CD4-positive, CD25-positive, alpha-beta regulatory T cell (primary cell): ENCODE data around the gene MAN2B1. TPM values are rescaled to one million over a fixed set of nuclear protein-coding genes. Genes with fewer than 3 reads are reported as not detected.
"Not testable (repeated sequence)": the region's sequence is repeated elsewhere in the genome, so short reads cannot be mapped to it uniquely, and the experiment has no call there.

ENCODE experiments used
- ATAC-seq, 2 donors: fragments of 150-1000 bp; cut with Tn5 transposase; one replicate each; pipeline ENCODE4 v1.10.0; 2021; ENCODE audit warnings: low read depth in 2 of 2, moderate number of reproducible peaks in 2 of 2, moderate library complexity in 1 of 2
- DNase-seq, 3 donors: peaks; one replicate each; pipeline versions ENCODE4 v3.0.0 to v3.0.0-alpha.2; 2012 to 2022; ENCODE audit warnings: mixed read lengths in 1 of 3
- H3K27ac ChIP-seq: one replicate; pipeline ENCODE4 v1.7.0; 2013; ENCODE audit warnings: mild to moderate bottlenecking, low read length; ENCODE audit not compliant: insufficient read depth, poor library complexity, severe bottlenecking
- H3K27me3 ChIP-seq: one replicate; pipeline ENCODE4 v1.7.0; 2013; ENCODE audit warnings: low read length; ENCODE audit not compliant: control insufficient read depth, insufficient read depth
- H3K36me3 ChIP-seq: one replicate; pipeline ENCODE4 v1.7.0; 2013; ENCODE audit warnings: mild to moderate bottlenecking, low read length, moderate library complexity; ENCODE audit not compliant: control insufficient read depth, insufficient read depth
- H3K4me1 ChIP-seq: 2 replicates; pipeline ENCODE4 v1.7.0; 2013; ENCODE audit warnings: mild to moderate bottlenecking, low read length; ENCODE audit not compliant: insufficient read depth, control insufficient read depth, poor library complexity, severe bottlenecking
- H3K4me3 ChIP-seq: one replicate; pipeline ENCODE4 v1.7.0; 2013; ENCODE audit warnings: low read depth, mild to moderate bottlenecking, low read length, moderate library complexity
- H3K9me3 ChIP-seq, 2 experiments: 1 replicate in 1 of 2; 2 replicates in 1 of 2; pipeline ENCODE4 v1.7.0; 2013; ENCODE audit warnings: low read length in 2 of 2, mild to moderate bottlenecking in 1 of 2, moderate library complexity in 1 of 2; ENCODE audit not compliant: control insufficient read depth in 2 of 2
- H3K27ac Mint-ChIP-seq, 3 donors: one replicate each; pipeline ENCODE4 v1.8.0; 2020 to 2022; ENCODE audit warnings: mild to moderate bottlenecking in 3 of 3, mixed read lengths in 3 of 3, moderate library complexity in 2 of 3
- H3K27me3 Mint-ChIP-seq: one replicate; pipeline ENCODE4 v1.8.0; 2022; ENCODE audit warnings: mild to moderate bottlenecking, mixed read lengths
- H3K36me3 Mint-ChIP-seq: one replicate; pipeline ENCODE4 v1.8.0; 2020; ENCODE audit warnings: mixed read lengths
- H3K4me1 Mint-ChIP-seq, 4 donors: one replicate each; pipeline ENCODE4 v1.8.0; 2020 to 2022; ENCODE audit warnings: mixed read lengths in 4 of 4, mild to moderate bottlenecking in 1 of 4
- H3K4me3 Mint-ChIP-seq, 4 donors: one replicate each; pipeline ENCODE4 v1.8.0; 2020 to 2022; ENCODE audit warnings: mild to moderate bottlenecking in 4 of 4, mixed read lengths in 4 of 4, moderate library complexity in 3 of 4
- H3K9me3 Mint-ChIP-seq, 7 donors: one replicate each; pipeline ENCODE4 v1.8.0; 2020 to 2022; ENCODE audit warnings: mixed read lengths in 7 of 7, mild to moderate bottlenecking in 3 of 7, moderate library complexity in 2 of 7
- polyA plus RNA-seq, 4 donors: library from polyadenylated mRNA; unstranded; fragments of 300-500 nt; fragmentation: Illumina TruSeq; gene quantifications; one replicate each; pipeline ENCODE4 v1.2.3, GENCODE V29; 2021
- total RNA-seq: library from RNA; stranded (reverse); gene quantifications from one replicate; pipeline ENCODE4 v1.2.3, GENCODE V29; 2022

MAN2B1 gene
- total and polyA plus RNA-seq, 5 donors from 2014 or later: 46.3 to 147 (median 50.0) TPM

GRCh38 chr19:12655546-12655945 is 11.0 kb downstream of the MAN2B1 start:
- Histone ChIP-seq H3K4me1 (no peaks in the 10 kb centered on the region), H3K27me3 (no peaks in the 10 kb centered on the region), H3K4me3 (no peak overlapping the region), H3K27ac (no peak overlapping the region), H3K9me3 (no peaks in the 10 kb centered on the region), H3K36me3 (peaks cover 45% of the 10 kb centered on the region)
- H3K27ac Mint-ChIP-seq: peak overlapping the region in 2 of 3 donors; percentile 65 to 66
- H3K36me3 Mint-ChIP-seq: peaks cover 33% of the 10 kb centered on the region
- peaks cover 0 to 1% (median 0%) of the 10 kb centered on the region in 7 donors for H3K9me3 Mint-ChIP-seq
- ATAC-seq (no peak), DNase-seq (no peak)
- H3K4me3 Mint-ChIP-seq: no peak overlapping the region
- H3K4me1 Mint-ChIP-seq: peaks cover 0 to 5% (median under 1%) of the 10 kb centered on the region in 4 donors
- H3K27me3 Mint-ChIP-seq: no peaks in the 10 kb centered on the region

GRCh38 chr19:12652219-12652618 is 14.3 kb downstream of the MAN2B1 start:
- Histone ChIP-seq H3K9me3 (no peaks in the 10 kb centered on the region), H3K27me3 (no peaks in the 10 kb centered on the region), H3K27ac (no peak overlapping the region), H3K4me3 (no peak overlapping the region), H3K36me3 (peaks cover 31% of the 10 kb centered on the region), H3K4me1 (no peaks in the 10 kb centered on the region)
- no peak overlapping the region for H3K4me3 Mint-ChIP-seq
- no peak overlapping the region for H3K27ac Mint-ChIP-seq
- no peaks in the 10 kb centered on the region for H3K27me3 Mint-ChIP-seq
- DNase-seq (no peak), ATAC-seq (no peak)
- peaks cover 28% of the 10 kb centered on the region for H3K36me3 Mint-ChIP-seq
- H3K4me1 Mint-ChIP-seq: peaks cover 0 to 5% (median 0%) of the 10 kb centered on the region in 4 donors
- peaks cover 0 to 1% (median 0%) of the 10 kb centered on the region in 7 donors for H3K9me3 Mint-ChIP-seq

GRCh38 chr19:12649941-12650340 is 16.6 kb downstream of the MAN2B1 start:
- peaks cover 0 to 1% (median 0%) of the 10 kb centered on the region in 7 donors for H3K9me3 Mint-ChIP-seq
- DNase-seq (no peak), ATAC-seq (no peak)
- peaks cover 0 to under 1% (median 0%) of the 10 kb centered on the region in 4 donors for H3K4me1 Mint-ChIP-seq
- Histone ChIP-seq H3K27ac (no peak overlapping the region), H3K36me3 (peaks cover 15% of the 10 kb centered on the region), H3K9me3 (no peaks in the 10 kb centered on the region), H3K27me3 (no peaks in the 10 kb centered on the region), H3K4me3 (no peak overlapping the region), H3K4me1 (no peaks in the 10 kb centered on the region)
- no peaks in the 10 kb centered on the region for H3K27me3 Mint-ChIP-seq
- no peak overlapping the region for H3K4me3 Mint-ChIP-seq
- H3K36me3 Mint-ChIP-seq: peaks cover 17% of the 10 kb centered on the region
- H3K27ac Mint-ChIP-seq: no peak overlapping the region

- ATAC-seq: no peak
- no peak for DNase-seq
- peaks cover 0 to 1% (median 0%) of the 10 kb centered on the region in 7 donors for H3K9me3 Mint-ChIP-seq
- H3K27ac ChIP-seq: no peak overlapping the region
- no peaks in the 10 kb centered on the region for H3K4me1 ChIP-seq
- H3K9me3 ChIP-seq: no peaks in the 10 kb centered on the region
- H3K4me3 Mint-ChIP-seq: no peak overlapping the region
- no peak overlapping the region for H3K4me3 ChIP-seq
- H3K27me3 ChIP-seq: no peaks in the 10 kb centered on the region
- H3K27me3 Mint-ChIP-seq: no peaks in the 10 kb centered on the region
- H3K27ac Mint-ChIP-seq: no peak overlapping the region
- peaks cover 14% of the 10 kb centered on the region for H3K36me3 Mint-ChIP-seq
- H3K4me1 Mint-ChIP-seq: no peaks in the 10 kb centered on the region
- peaks cover 11% of the 10 kb centered on the region for H3K36me3 ChIP-seq
These were observed 18.5 kb downstream of the MAN2B1 start for GRCh38 chr19:12648088-12648487.

GRCh38 chr19:12647490-12648071 is 19.0 kb downstream of the MAN2B1 start:
- Histone ChIP-seq H3K36me3 (peaks cover 11% of the 10 kb centered on the region), H3K4me3 (no peak overlapping the region), H3K4me1 (no peaks in the 10 kb centered on the region), H3K27me3 (no peaks in the 10 kb centered on the region), H3K27ac (no peak overlapping the region), H3K9me3 (no peaks in the 10 kb centered on the region)
- ATAC-seq (no peak), DNase-seq (no peak)
- H3K4me3 Mint-ChIP-seq: no peak overlapping the region
- no peaks in the 10 kb centered on the region for H3K27me3 Mint-ChIP-seq
- H3K36me3 Mint-ChIP-seq: peaks cover 14% of the 10 kb centered on the region
- H3K9me3 Mint-ChIP-seq: peaks cover 0 to 1% (median 0%) of the 10 kb centered on the region in 7 donors
- H3K27ac Mint-ChIP-seq: no peak overlapping the region
- no peaks in the 10 kb centered on the region for H3K4me1 Mint-ChIP-seq

- no peaks in the 10 kb centered on the region for H3K27me3 ChIP-seq
- no peak overlapping the region for H3K27ac Mint-ChIP-seq
- H3K4me3 Mint-ChIP-seq: no peak overlapping the region
- no peaks in the 10 kb centered on the region for H3K4me1 Mint-ChIP-seq
- no peak overlapping the region for H3K27ac ChIP-seq
- ATAC-seq (no peak), DNase-seq (no peak)
- H3K36me3 ChIP-seq: peaks cover 7% of the 10 kb centered on the region
- no peak overlapping the region for H3K4me3 ChIP-seq
- H3K9me3 ChIP-seq: no peaks in the 10 kb centered on the region
- H3K36me3 Mint-ChIP-seq: peaks cover 14% of the 10 kb centered on the region
- H3K27me3 Mint-ChIP-seq: no peaks in the 10 kb centered on the region
- no peaks in the 10 kb centered on the region for H3K4me1 ChIP-seq
- peaks cover 0 to 1% (median 0%) of the 10 kb centered on the region in 7 donors for H3K9me3 Mint-ChIP-seq
These were observed 19.5 kb downstream of the MAN2B1 start for GRCh38 chr19:12647047-12647446.

- DNase-seq: no peak
- peak overlapping the region in 1 of 3 donors; percentile 45 for H3K27ac Mint-ChIP-seq
- Histone ChIP-seq H3K4me3 (no peak overlapping the region), H3K36me3 (peaks cover 7% of the 10 kb centered on the region), H3K27me3 (no peaks in the 10 kb centered on the region), H3K27ac (no peak overlapping the region), H3K9me3 (no peaks in the 10 kb centered on the region), H3K4me1 (no peaks in the 10 kb centered on the region)
- H3K4me1 Mint-ChIP-seq: no peaks in the 10 kb centered on the region
- no peak for ATAC-seq
- H3K9me3 Mint-ChIP-seq: peaks cover 0 to 1% (median 0%) of the 10 kb centered on the region in 7 donors
- H3K27me3 Mint-ChIP-seq: no peaks in the 10 kb centered on the region
- H3K36me3 Mint-ChIP-seq: peaks cover 10% of the 10 kb centered on the region
- no peak overlapping the region for H3K4me3 Mint-ChIP-seq
These were observed 20.0 kb downstream of the MAN2B1 start for GRCh38 chr19:12646551-12646950.

- not testable (repeated sequence) for DNase-seq, H3K9me3 ChIP-seq, H3K9me3 Mint-ChIP-seq, H3K4me3 Mint-ChIP-seq, H3K36me3 ChIP-seq, H3K4me1 Mint-ChIP-seq, ATAC-seq, H3K27me3 Mint-ChIP-seq, H3K27ac ChIP-seq, H3K36me3 Mint-ChIP-seq, H3K4me3 ChIP-seq, H3K27me3 ChIP-seq, H3K27ac Mint-ChIP-seq
- peaks cover 10% of the 10 kb centered on the region for H3K4me1 ChIP-seq
These were observed 22.8 kb downstream of the MAN2B1 start for GRCh38 chr19:12643716-12644115.
